Measurements from ENCODE around the gene UBE2U.

UBE2U gene

GRCh38 chr1:64268653-64269557, 65.5 kb downstream of the UBE2U start:
- Histone ChIP-seq H3K4me1 (ENCODE audit: control insufficient read depth in 5 of 5, insufficient read depth in 5 of 5, low read length in 5 of 5) (peaks cover 0 to 6% (median 4%) of the 10 kb centered on the region in 5 donors), H3K4me3 (ENCODE audit: low read depth in 1 of 5, low read length in 5 of 5) (no peak overlapping the region), H3K9ac (ENCODE audit: low read length in 5 of 5) (no peak overlapping the region), H3K27me3 (ENCODE audit: control insufficient read depth in 5 of 5, insufficient read depth in 4 of 5, low read length in 5 of 5) (peaks cover 0 to 1% (median 0%) of the 10 kb centered on the region in 5 donors), H3K36me3 (ENCODE audit: control insufficient read depth in 5 of 5, insufficient read depth in 5 of 5, low read length in 5 of 5) (no peaks in the 10 kb centered on the region), H3K9me3 (ENCODE audit: control insufficient read depth in 5 of 5, low read length in 5 of 5) (no peaks in the 10 kb centered on the region), H3K27ac (ENCODE audit: low read depth, low read length) (no peak overlapping the region)

- Histone ChIP-seq H3K4me3 (ENCODE audit: low read depth in 1 of 5, low read length in 5 of 5) (no peak overlapping the region), H3K4me1 (ENCODE audit: control insufficient read depth in 5 of 5, insufficient read depth in 5 of 5, low read length in 5 of 5) (peaks cover 0 to 6% (median 4%) of the 10 kb centered on the region in 5 donors), H3K27me3 (ENCODE audit: control insufficient read depth in 5 of 5, insufficient read depth in 4 of 5, low read length in 5 of 5) (no peaks in the 10 kb centered on the region), H3K9ac (ENCODE audit: low read length in 5 of 5) (no peak overlapping the region), H3K27ac (ENCODE audit: low read depth, low read length) (no peak overlapping the region), H3K36me3 (ENCODE audit: control insufficient read depth in 5 of 5, insufficient read depth in 5 of 5, low read length in 5 of 5) (no peaks in the 10 kb centered on the region), H3K9me3 (ENCODE audit: control insufficient read depth in 5 of 5, low read length in 5 of 5) (no peaks in the 10 kb centered on the region)
Observed at GRCh38 chr1:64269558-64269884, 66.1 kb downstream of the UBE2U start.

GRCh38 chr1:64280001-64280400, 76.6 kb downstream of the UBE2U start:
- Histone ChIP-seq H3K27me3 (ENCODE audit: control insufficient read depth in 5 of 5, insufficient read depth in 4 of 5, low read length in 5 of 5) (no peaks in the 10 kb centered on the region), H3K27ac (ENCODE audit: low read depth, low read length) (no peak overlapping the region), H3K9ac (ENCODE audit: low read length in 5 of 5) (no peak overlapping the region), H3K4me3 (ENCODE audit: low read depth in 1 of 5, low read length in 5 of 5) (no peak overlapping the region), H3K9me3 (ENCODE audit: control insufficient read depth in 5 of 5, low read length in 5 of 5) (no peaks in the 10 kb centered on the region), H3K4me1 (ENCODE audit: control insufficient read depth in 5 of 5, insufficient read depth in 5 of 5, low read length in 5 of 5) (peaks cover 0 to 2% (median 0%) of the 10 kb centered on the region in 5 donors), H3K36me3 (ENCODE audit: control insufficient read depth in 5 of 5, insufficient read depth in 5 of 5, low read length in 5 of 5) (no peaks in the 10 kb centered on the region)

- H3K4me1 ChIP-seq (ENCODE audit: control insufficient read depth in 5 of 5, insufficient read depth in 5 of 5, low read length in 5 of 5): peaks cover 0 to 2% (median 0%) of the 10 kb centered on the region in 5 donors
- H3K4me3 ChIP-seq (ENCODE audit: low read depth in 1 of 5, low read length in 5 of 5): no peak overlapping the region
- no peaks in the 10 kb centered on the region for H3K36me3 ChIP-seq (ENCODE audit: control insufficient read depth in 5 of 5, insufficient read depth in 5 of 5, low read length in 5 of 5)
- no peak overlapping the region for H3K9ac ChIP-seq (ENCODE audit: low read length in 5 of 5)
- H3K27ac ChIP-seq (ENCODE audit: low read depth, low read length): no peak overlapping the region
- no peaks in the 10 kb centered on the region for H3K9me3 ChIP-seq (ENCODE audit: control insufficient read depth in 5 of 5, low read length in 5 of 5)
- H3K27me3 ChIP-seq (ENCODE audit: control insufficient read depth in 5 of 5, insufficient read depth in 4 of 5, low read length in 5 of 5): no peaks in the 10 kb centered on the region
Observed at GRCh38 chr1:64282351-64282750, 78.9 kb downstream of the UBE2U start.

DNA sequence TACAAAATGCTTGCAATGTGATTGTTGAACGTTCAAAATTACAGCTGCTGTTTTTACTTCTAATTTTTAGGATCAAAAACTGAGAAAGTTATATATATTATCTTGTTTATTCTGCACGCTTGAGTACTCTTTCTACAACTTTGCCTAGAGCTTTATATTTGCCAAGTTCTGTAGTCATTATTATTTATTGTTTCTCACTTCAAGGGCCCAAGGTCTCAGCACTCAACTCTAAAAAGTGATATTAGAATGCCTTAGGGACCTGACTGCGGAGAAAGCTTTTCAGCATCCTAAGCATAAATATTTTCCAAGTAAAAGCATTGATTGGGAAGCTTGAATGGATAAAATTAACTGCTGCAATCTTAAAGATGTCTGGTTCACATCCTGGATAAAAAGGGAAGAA, 83.6 kb downstream of the UBE2U start:
- Histone ChIP-seq H3K27me3 (ENCODE audit: control insufficient read depth in 5 of 5, insufficient read depth in 4 of 5, low read length in 5 of 5) (no peaks in the 10 kb centered on the region), H3K4me1 (ENCODE audit: control insufficient read depth in 5 of 5, insufficient read depth in 5 of 5, low read length in 5 of 5) (peaks cover 0 to 2% (median 0%) of the 10 kb centered on the region in 5 donors)

GRCh38 chr1:64290420-64290819, 87.0 kb downstream of the UBE2U start:
- Histone ChIP-seq H3K9me3 (ENCODE audit: control insufficient read depth in 5 of 5, low read length in 5 of 5) (no peaks in the 10 kb centered on the region), H3K4me1 (ENCODE audit: control insufficient read depth in 5 of 5, insufficient read depth in 5 of 5, low read length in 5 of 5) (no peaks in the 10 kb centered on the region), H3K9ac (ENCODE audit: low read length in 5 of 5) (no peak overlapping the region), H3K27ac (ENCODE audit: low read depth, low read length) (no peak overlapping the region), H3K4me3 (ENCODE audit: low read depth in 1 of 5, low read length in 5 of 5) (no peak overlapping the region), H3K36me3 (ENCODE audit: control insufficient read depth in 5 of 5, insufficient read depth in 5 of 5, low read length in 5 of 5) (no peaks in the 10 kb centered on the region), H3K27me3 (ENCODE audit: control insufficient read depth in 5 of 5, insufficient read depth in 4 of 5, low read length in 5 of 5) (no peaks in the 10 kb centered on the region)

More for the DNA sequence above, 83.6 kb downstream of the UBE2U start:
- Histone ChIP-seq H3K9me3 (ENCODE audit: control insufficient read depth in 5 of 5, low read length in 5 of 5) (no peaks in the 10 kb centered on the region), H3K27ac (ENCODE audit: low read depth, low read length) (no peak overlapping the region), H3K9ac (ENCODE audit: low read length in 5 of 5) (no peak overlapping the region), H3K36me3 (ENCODE audit: control insufficient read depth in 5 of 5, insufficient read depth in 5 of 5, low read length in 5 of 5) (no peaks in the 10 kb centered on the region), H3K4me3 (ENCODE audit: low read depth in 1 of 5, low read length in 5 of 5) (no peak overlapping the region)

- peaks cover 0 to 4% (median 0%) of the 10 kb centered on the region in 5 donors for H3K27me3 ChIP-seq (ENCODE audit: control insufficient read depth in 5 of 5, insufficient read depth in 4 of 5, low read length in 5 of 5)
- no peaks in the 10 kb centered on the region for H3K36me3 ChIP-seq (ENCODE audit: control insufficient read depth in 5 of 5, insufficient read depth in 5 of 5, low read length in 5 of 5)
- no peaks in the 10 kb centered on the region for H3K4me1 ChIP-seq (ENCODE audit: control insufficient read depth in 5 of 5, insufficient read depth in 5 of 5, low read length in 5 of 5)
- H3K27ac ChIP-seq (ENCODE audit: low read depth, low read length): no peak overlapping the region
- H3K9me3 ChIP-seq (ENCODE audit: control insufficient read depth in 5 of 5, low read length in 5 of 5): no peaks in the 10 kb centered on the region
- H3K9ac ChIP-seq (ENCODE audit: low read length in 5 of 5): no peak overlapping the region
- no peak overlapping the region for H3K4me3 ChIP-seq (ENCODE audit: low read depth in 1 of 5, low read length in 5 of 5)
Observed at GRCh38 chr1:64291931-64292330, 88.5 kb downstream of the UBE2U start.

DNA sequence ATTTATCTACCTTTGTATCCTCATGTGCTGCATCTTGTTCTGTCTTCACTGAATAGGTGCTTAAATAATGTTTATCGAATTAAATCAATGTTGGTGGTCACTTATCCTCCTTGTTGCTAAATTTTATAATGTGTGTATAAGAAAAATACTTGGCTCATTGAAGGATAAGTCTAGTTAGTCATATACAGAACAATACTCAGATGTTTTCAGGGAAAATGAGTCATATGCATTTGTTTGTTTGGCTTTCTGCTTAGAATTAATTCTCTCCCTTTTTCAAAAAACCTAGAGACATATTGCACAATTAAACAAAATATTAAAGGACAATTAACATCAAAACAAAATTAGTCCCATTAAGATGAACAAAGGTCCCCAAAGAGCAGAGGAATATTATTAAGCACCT, 89.0 kb downstream of the UBE2U start:
- Histone ChIP-seq H3K4me1 (ENCODE audit: control insufficient read depth in 5 of 5, insufficient read depth in 5 of 5, low read length in 5 of 5) (no peaks in the 10 kb centered on the region), H3K27me3 (ENCODE audit: control insufficient read depth in 5 of 5, insufficient read depth in 4 of 5, low read length in 5 of 5) (peaks cover 0 to 4% (median 0%) of the 10 kb centered on the region in 5 donors), H3K36me3 (ENCODE audit: control insufficient read depth in 5 of 5, insufficient read depth in 5 of 5, low read length in 5 of 5) (no peaks in the 10 kb centered on the region), H3K9ac (ENCODE audit: low read length in 5 of 5) (no peak overlapping the region), H3K4me3 (ENCODE audit: low read depth in 1 of 5, low read length in 5 of 5) (no peak overlapping the region), H3K9me3 (ENCODE audit: control insufficient read depth in 5 of 5, low read length in 5 of 5) (no peaks in the 10 kb centered on the region), H3K27ac (ENCODE audit: low read depth, low read length) (no peak overlapping the region)

DNA sequence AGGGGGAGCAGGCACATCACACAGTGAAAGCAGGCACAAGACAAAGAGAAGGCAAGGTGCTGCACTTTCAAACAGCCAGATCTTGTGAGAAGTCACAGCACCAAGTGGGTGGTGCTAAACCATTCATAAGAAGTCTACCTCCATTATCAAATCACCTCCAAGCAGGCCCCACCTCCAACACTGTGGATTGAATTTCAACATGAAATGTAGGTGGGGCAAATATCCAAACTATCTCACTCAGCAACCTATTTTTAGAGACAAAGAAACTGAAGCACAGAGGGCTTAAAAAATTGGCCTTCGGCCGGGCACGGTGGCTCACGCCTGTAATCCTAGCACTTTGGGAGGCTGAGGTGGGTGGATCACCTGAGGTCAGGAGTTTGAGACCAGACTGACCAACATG, 90.4 kb downstream of the UBE2U start:
- Histone ChIP-seq H3K9ac (ENCODE audit: low read length in 5 of 5) (no peak overlapping the region), H3K36me3 (ENCODE audit: control insufficient read depth in 5 of 5, insufficient read depth in 5 of 5, low read length in 5 of 5) (no peaks in the 10 kb centered on the region), H3K4me1 (ENCODE audit: control insufficient read depth in 5 of 5, insufficient read depth in 5 of 5, low read length in 5 of 5) (no peaks in the 10 kb centered on the region), H3K9me3 (ENCODE audit: control insufficient read depth in 5 of 5, low read length in 5 of 5) (no peaks in the 10 kb centered on the region), H3K4me3 (ENCODE audit: low read depth in 1 of 5, low read length in 5 of 5) (no peak overlapping the region), H3K27ac (ENCODE audit: low read depth, low read length) (no peak overlapping the region), H3K27me3 (ENCODE audit: control insufficient read depth in 5 of 5, insufficient read depth in 4 of 5, low read length in 5 of 5) (peaks cover 0 to 4% (median 0%) of the 10 kb centered on the region in 5 donors)

- no peak overlapping the region for H3K9ac ChIP-seq (ENCODE audit: low read length in 5 of 5)
Observed at GRCh38 chr1:64295136-64295535, 91.7 kb downstream of the UBE2U start.

More at GRCh38 chr1:64295136-64295535, 91.7 kb downstream of the UBE2U start:
- no peaks in the 10 kb centered on the region for H3K4me1 ChIP-seq (ENCODE audit: control insufficient read depth in 5 of 5, insufficient read depth in 5 of 5, low read length in 5 of 5)
- H3K27ac ChIP-seq (ENCODE audit: low read depth, low read length): no peak overlapping the region
- H3K4me3 ChIP-seq (ENCODE audit: low read depth in 1 of 5, low read length in 5 of 5): no peak overlapping the region
- H3K9me3 ChIP-seq (ENCODE audit: control insufficient read depth in 5 of 5, low read length in 5 of 5): no peaks in the 10 kb centered on the region
- peaks cover 0 to 4% (median 0%) of the 10 kb centered on the region in 5 donors for H3K27me3 ChIP-seq (ENCODE audit: control insufficient read depth in 5 of 5, insufficient read depth in 4 of 5, low read length in 5 of 5)
- no peaks in the 10 kb centered on the region for H3K36me3 ChIP-seq (ENCODE audit: control insufficient read depth in 5 of 5, insufficient read depth in 5 of 5, low read length in 5 of 5)
